Karpas-422 (cell line): ENCODE data around the gene CACNA1I. TPM values are rescaled to one million over a fixed set of nuclear protein-coding genes. Genes with fewer than 3 reads are reported as not detected.
A peak's percentile ranks its signal among the peaks of the same experiment; 100 is the strongest.

ENCODE experiments used
- DNase-seq: peaks from one replicate; pipeline ENCODE4 v3.0.0-alpha.2; 2015
- H2AFZ ChIP-seq: fragments of 200-600 bp; sonication (generic); 2 replicates; pipeline ENCODE4 v1.6.1; 2014; ENCODE audit warnings: antibody characterized with exemption, low read length, mixed read lengths
- H3K27ac ChIP-seq: fragments of 200-600 bp; sonication (generic); 2 replicates; pipeline ENCODE4 v1.5.1; 2014; ENCODE audit warnings: mild to moderate bottlenecking, low read length, moderate library complexity
- H3K27me3 ChIP-seq: fragments of 200-600 bp; sonication (generic); 2 replicates; pipeline ENCODE4 v1.6.1; 2014; ENCODE audit warnings: low read length, mixed read lengths
- H3K36me3 ChIP-seq: fragments of 200-600 bp; sonication (generic); 2 replicates; pipeline ENCODE4 v1.6.1; 2014; ENCODE audit warnings: low read length, mixed read lengths; ENCODE audit not compliant: insufficient read depth
- H3K4me1 ChIP-seq: fragments of 200-600 bp; sonication (generic); 2 replicates; pipeline ENCODE4 v1.6.1; 2014; ENCODE audit warnings: mild to moderate bottlenecking, low read length, mixed read lengths
- H3K4me2 ChIP-seq: fragments of 200-600 bp; sonication (generic); 2 replicates; pipeline ENCODE4 v1.6.1; 2014; ENCODE audit warnings: low read length, low read depth, mild to moderate bottlenecking; ENCODE audit not compliant: poor library complexity, severe bottlenecking
- H3K4me3 ChIP-seq: fragments of 200-600 bp; sonication (generic); 2 replicates; pipeline ENCODE4 v1.5.1; 2014; ENCODE audit warnings: mild to moderate bottlenecking, antibody characterized with exemption, low read length, mixed read lengths
- H3K79me2 ChIP-seq: fragments of 200-600 bp; sonication (generic); 2 replicates; pipeline ENCODE4 v1.6.1; 2014; ENCODE audit warnings: mild to moderate bottlenecking, low read length, mixed read lengths
- H3K9ac ChIP-seq: fragments of 200-600 bp; sonication (generic); 2 replicates; pipeline ENCODE4 v1.6.0; 2014; ENCODE audit warnings: low read length
- H3K9me2 ChIP-seq: fragments of 200-600 bp; sonication (generic), shearing (Covaris generic); replicated peaks from 2 replicates; pipeline ENCODE4 v1.6.0; 2014; ENCODE audit warnings: mild to moderate bottlenecking, low read length, moderate library complexity; ENCODE audit not compliant: insufficient read depth
- H3K9me3 ChIP-seq: fragments of 300-700, 200-600 bp; sonication (generic); 2 replicates; pipeline ENCODE4 v1.6.1; 2014; ENCODE audit warnings: low read length, mixed read lengths
- H4K20me1 ChIP-seq: fragments of 200-600 bp; sonication (generic); 2 replicates; pipeline ENCODE4 v1.6.1; 2014; ENCODE audit warnings: mild to moderate bottlenecking, antibody characterized with exemption, low read length, low read depth; ENCODE audit not compliant: insufficient read depth
- total RNA-seq: library from RNA; depleted of rRNA; stranded (reverse); fragments of >200 nt; shearing (Covaris generic); gene quantifications from 2 replicates; pipeline ENCODE4 v1.2.3, GENCODE V29; 2014; ENCODE audit warnings: low replicate concordance

Gene CACNA1I
- total RNA-seq, 1 experiment from 2014 or later, result not detected

DNA sequence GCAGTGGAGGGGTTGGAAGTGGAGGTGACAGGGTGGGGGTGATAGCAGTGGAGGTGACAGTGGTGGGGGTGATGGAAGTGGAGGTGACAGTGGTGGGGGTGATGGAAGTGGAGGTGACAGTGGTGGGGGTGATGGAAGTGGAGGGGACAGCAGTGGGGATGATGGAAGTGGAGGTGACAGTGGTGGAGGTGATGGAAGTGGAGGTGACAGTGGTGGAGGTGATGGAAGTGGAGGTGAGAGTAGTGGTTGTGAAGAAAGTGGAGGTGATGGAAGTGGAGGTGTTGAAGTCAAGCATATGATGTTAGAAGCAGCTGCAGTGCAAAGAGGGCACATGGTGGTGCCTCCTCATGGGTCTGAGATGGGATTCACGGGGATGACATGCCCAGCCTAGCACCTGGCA lies 141.5 kb downstream of the CACNA1I start:
- Histone ChIP-seq H4K20me1 (no peaks in the 10 kb centered on the region; the same call in 1 of the 2 replicates), H3K9ac (no peak overlapping the region), H3K4me1 (peaks cover 5% of the 10 kb centered on the region), H3K9me2 (no peaks in the 10 kb centered on the region), H3K9me3 (no peaks in the 10 kb centered on the region), H2AFZ (no peak overlapping the region), H3K36me3 (no peaks in the 10 kb centered on the region), H3K4me2 (no peak overlapping the region), H3K79me2 (no peaks in the 10 kb centered on the region), H3K27ac (no peak overlapping the region), H3K27me3 (no peaks in the 10 kb centered on the region), H3K4me3 (no peak overlapping the region)
- no peak for DNase-seq

DNA sequence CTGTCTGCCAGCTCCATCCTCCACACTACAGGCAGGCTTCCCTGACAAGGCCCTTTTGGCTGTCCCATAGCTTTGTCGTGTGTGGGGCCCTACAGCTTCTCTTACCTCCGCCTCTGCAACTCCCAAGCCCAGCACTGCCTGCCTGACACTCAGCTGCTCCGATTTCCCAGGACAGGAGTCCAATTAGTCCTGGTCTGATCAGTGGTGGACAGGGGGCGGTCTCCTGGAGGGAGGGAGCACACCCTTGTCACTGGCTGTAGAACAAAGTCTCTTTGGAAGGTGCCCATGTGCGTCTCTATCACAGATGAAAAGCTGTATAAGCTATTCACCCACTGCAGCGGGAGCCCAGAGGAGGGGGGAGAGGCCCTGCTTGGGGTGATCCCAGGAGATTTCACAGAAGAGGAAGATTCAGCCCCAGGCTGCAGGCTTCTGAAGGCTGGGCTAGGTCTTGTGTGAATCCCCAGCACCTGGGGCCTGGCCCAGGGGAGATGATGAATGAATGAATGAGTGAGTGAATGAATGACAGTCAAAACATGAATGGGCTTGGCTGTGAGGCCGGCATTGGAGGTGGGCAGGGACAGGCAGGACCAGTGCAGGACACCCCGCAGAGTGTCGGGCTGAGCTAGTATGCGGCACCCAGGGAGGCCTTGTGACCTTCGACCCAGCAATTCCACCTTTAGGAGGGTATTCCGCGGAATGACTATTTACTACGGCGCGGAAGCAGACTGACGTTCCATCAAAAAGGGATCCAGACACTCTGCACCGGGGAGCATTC lies 142.4 kb downstream of the CACNA1I start:
- Histone ChIP-seq H4K20me1 (no peaks in the 10 kb centered on the region; the same call in 1 of the 2 replicates), H3K9me3 (no peaks in the 10 kb centered on the region), H3K9ac (no peak overlapping the region), H3K27me3 (no peaks in the 10 kb centered on the region), H3K79me2 (no peaks in the 10 kb centered on the region), H3K36me3 (no peaks in the 10 kb centered on the region), H3K4me1 (peaks cover 5% of the 10 kb centered on the region), H3K4me2 (no peak overlapping the region), H3K27ac (no peak overlapping the region), H2AFZ (no peak overlapping the region), H3K4me3 (no peak overlapping the region), H3K9me2 (no peaks in the 10 kb centered on the region)
- peak; percentile 62 for DNase-seq

DNA sequence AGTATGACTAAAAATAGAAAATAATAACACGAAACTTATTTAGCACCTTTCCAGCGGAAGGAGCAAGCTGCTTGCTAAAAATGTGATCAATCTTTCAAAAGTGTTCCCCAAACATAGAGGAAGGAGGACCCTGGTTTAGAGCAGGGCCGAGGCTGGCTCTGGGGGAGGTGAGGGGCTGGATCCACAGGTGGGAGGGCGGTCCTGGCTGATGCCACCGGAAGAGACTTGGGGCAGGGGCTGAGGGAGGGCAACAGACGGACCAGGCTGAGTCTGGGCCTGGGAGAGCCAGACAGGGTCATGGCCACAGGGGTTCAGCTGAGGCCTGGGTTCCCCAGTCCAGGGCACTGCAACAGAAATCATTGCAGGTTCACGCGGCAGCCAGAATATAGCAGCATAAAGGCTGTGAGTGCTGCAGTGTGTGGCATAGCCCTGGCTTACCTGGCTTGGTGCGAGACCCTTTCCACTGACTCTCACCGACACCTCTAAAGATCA lies 143.3 kb downstream of the CACNA1I start:
- no peaks in the 10 kb centered on the region for H3K9me3 ChIP-seq
- no peaks in the 10 kb centered on the region for H3K9me2 ChIP-seq
- H3K27ac ChIP-seq, result no peak overlapping the region
- H3K79me2 ChIP-seq, result no peaks in the 10 kb centered on the region
- no peaks in the 10 kb centered on the region; the same call in 1 of the 2 replicates for H4K20me1 ChIP-seq
- no peak for DNase-seq
- H2AFZ ChIP-seq, result no peak overlapping the region
- H3K27me3 ChIP-seq, result no peaks in the 10 kb centered on the region
- H3K4me2 ChIP-seq, result no peak overlapping the region
- H3K4me1 ChIP-seq, result peaks cover 5% of the 10 kb centered on the region
- H3K9ac ChIP-seq, result no peak overlapping the region
- H3K36me3 ChIP-seq, result no peaks in the 10 kb centered on the region
- no peak overlapping the region for H3K4me3 ChIP-seq

DNA sequence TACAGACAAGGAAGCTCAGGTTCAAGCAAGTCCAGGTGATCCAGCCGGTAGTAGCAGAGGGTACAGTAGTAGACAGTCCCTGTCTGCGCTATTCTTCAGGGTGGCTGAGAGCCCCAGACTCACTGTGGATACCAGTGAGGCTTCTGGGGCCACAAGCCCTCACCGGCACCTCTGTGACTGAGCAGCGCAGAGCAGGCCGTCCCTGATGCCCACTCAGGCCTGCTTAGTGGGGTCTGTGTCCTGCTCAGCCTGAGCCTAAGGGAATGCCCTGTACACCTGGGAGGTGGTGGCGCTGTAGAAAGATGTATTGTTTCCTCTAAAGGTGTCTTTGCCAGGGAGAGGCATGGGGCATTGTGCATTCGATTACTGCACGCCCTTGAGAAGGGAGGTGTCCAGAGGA lies 143.8 kb downstream of the CACNA1I start:
- Histone ChIP-seq H3K36me3 (no peaks in the 10 kb centered on the region), H3K9ac (no peak overlapping the region), H3K27me3 (no peaks in the 10 kb centered on the region), H3K4me2 (no peak overlapping the region), H3K27ac (no peak overlapping the region), H2AFZ (no peak overlapping the region), H3K79me2 (no peaks in the 10 kb centered on the region), H4K20me1 (no peaks in the 10 kb centered on the region; the same call in 1 of the 2 replicates), H3K4me3 (no peak overlapping the region), H3K4me1 (peaks cover 5% of the 10 kb centered on the region), H3K9me3 (no peaks in the 10 kb centered on the region), H3K9me2 (no peaks in the 10 kb centered on the region)
- no peak for DNase-seq

DNA sequence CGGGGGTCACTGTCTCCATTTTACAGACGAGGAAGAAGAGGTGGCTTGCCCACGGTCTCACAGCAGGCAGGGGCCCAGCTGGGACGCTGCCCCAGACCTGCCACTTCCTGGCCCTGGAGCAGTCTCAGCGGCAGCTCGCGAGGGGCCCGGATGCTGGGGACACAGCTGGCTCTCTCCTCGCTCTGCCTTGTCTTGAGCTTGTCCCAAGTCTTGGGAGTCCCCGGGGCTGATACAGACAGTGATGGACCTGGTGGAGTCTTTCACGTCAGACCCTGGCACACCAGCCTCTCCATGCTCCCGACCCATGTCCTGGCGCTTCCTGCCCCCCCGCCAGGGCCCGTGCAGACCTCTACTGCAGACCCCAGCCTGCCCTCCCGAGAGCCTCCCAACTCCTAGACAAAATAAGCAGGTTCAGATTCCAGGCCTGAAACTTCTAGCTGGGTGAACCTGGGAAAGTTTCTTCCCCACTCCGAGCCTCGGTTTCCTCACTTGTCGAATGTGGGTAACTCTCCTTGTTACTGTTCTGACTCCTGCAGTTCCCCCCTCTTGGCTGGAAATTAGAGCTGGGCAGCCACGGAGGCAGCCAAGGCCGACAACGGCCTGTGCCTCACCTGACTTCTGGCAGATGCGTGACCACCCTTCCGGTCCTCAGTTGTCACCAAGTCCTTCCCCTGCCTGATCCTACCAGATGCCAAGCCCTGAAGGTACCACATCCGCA lies 145.4 kb downstream of the CACNA1I start:
- no peak overlapping the region for H3K9ac ChIP-seq
- no peak overlapping the region for H3K4me2 ChIP-seq
- no peaks in the 10 kb centered on the region for H3K79me2 ChIP-seq
- H2AFZ ChIP-seq, result no peak overlapping the region
- H4K20me1 ChIP-seq, result no peaks in the 10 kb centered on the region; the same call in 1 of the 2 replicates
- H3K4me3 ChIP-seq, result no peak overlapping the region
- H3K36me3 ChIP-seq, result no peaks in the 10 kb centered on the region
- peaks cover 10% of the 10 kb centered on the region for H3K4me1 ChIP-seq
- no peak for DNase-seq
- no peaks in the 10 kb centered on the region for H3K9me3 ChIP-seq
- no peak overlapping the region for H3K27ac ChIP-seq
- H3K9me2 ChIP-seq, result no peaks in the 10 kb centered on the region
- H3K27me3 ChIP-seq, result no peaks in the 10 kb centered on the region

DNA sequence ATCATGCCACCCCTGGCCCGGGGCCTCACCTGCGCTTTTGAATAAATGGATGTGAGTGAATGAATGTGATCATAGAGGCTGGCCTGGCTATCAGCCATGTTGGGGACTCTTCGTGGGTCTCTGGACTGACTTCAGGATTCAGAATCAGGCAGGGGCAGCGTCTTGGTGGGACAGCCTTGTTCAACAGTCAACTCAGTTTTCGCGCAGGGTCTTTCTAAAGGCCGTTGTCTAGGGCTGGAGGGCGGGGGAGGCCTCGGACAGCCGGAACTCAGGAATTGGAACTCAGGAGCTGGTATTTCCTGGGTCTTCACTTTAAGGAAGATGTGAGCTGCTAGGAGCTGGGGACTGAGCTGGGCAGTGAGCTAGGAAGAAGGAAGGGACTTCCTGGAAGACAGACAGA lies 146.0 kb downstream of the CACNA1I start:
- Histone ChIP-seq H3K27me3 (no peaks in the 10 kb centered on the region), H3K4me2 (no peak overlapping the region), H3K36me3 (no peaks in the 10 kb centered on the region), H3K4me1 (peaks cover 10% of the 10 kb centered on the region), H4K20me1 (no peaks in the 10 kb centered on the region; the same call in 1 of the 2 replicates), H3K9me3 (no peaks in the 10 kb centered on the region), H3K4me3 (no peak overlapping the region), H3K79me2 (no peaks in the 10 kb centered on the region), H3K9ac (no peak overlapping the region), H2AFZ (no peak overlapping the region), H3K9me2 (no peaks in the 10 kb centered on the region), H3K27ac (no peak overlapping the region)
- no peak for DNase-seq

DNA sequence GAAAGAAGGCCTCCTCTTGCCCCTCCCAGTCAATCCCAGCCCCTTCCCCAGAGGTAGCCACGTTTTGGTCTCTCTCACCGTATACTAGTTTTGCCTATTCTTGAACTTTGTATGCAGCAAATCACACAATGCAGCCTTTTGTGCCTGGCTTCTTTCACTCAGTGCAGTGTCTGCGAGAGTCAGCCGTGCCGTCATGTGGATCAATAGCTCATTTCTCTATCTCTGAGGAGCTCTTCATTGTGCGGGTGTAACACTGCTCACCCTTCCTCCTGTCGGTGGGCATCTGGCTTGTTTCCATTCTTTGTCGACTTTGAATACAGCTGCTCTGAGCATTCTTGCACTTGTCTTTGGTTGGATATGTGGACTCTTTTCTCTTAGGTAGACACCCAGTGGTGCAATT lies 146.5 kb downstream of the CACNA1I start:
- Histone ChIP-seq H3K4me3 (no peak overlapping the region), H3K4me2 (no peak overlapping the region), H3K27ac (no peak overlapping the region), H2AFZ (no peak overlapping the region), H3K27me3 (no peaks in the 10 kb centered on the region), H4K20me1 (no peaks in the 10 kb centered on the region; the same call in 1 of the 2 replicates), H3K4me1 (peaks cover 10% of the 10 kb centered on the region), H3K9me3 (no peaks in the 10 kb centered on the region), H3K79me2 (no peaks in the 10 kb centered on the region), H3K9me2 (no peaks in the 10 kb centered on the region), H3K36me3 (no peaks in the 10 kb centered on the region), H3K9ac (no peak overlapping the region)
- DNase-seq, result no peak

DNA sequence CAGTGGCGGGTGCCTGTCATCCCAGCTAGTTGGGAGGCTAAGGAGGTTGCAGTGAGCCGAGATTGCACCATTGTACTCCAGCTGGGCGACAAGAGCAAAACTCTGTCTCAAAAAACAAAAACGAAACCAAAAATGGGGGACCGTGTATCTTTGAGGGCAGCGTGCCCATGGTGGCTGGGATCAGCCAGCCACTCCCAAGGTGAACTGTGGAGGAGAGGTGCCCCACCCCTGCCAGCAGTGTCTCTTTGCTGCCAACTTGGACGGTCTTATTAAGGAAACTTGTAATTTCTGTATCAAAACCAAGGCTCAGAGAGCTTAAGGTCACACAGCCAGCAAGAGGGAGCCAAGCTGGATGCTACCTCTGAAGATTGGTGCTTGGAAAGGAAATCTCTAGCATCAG lies 147.7 kb downstream of the CACNA1I start:
- H2AFZ ChIP-seq, result no peak overlapping the region
- no peaks in the 10 kb centered on the region for H4K20me1 ChIP-seq
- no peaks in the 10 kb centered on the region for H3K9me3 ChIP-seq
- DNase-seq, result no peak
- H3K4me2 ChIP-seq, result no peak overlapping the region
- H3K79me2 ChIP-seq, result no peaks in the 10 kb centered on the region
- H3K9ac ChIP-seq, result no peak overlapping the region
- H3K27ac ChIP-seq, result no peak overlapping the region
- no peaks in the 10 kb centered on the region for H3K9me2 ChIP-seq
- no peaks in the 10 kb centered on the region for H3K27me3 ChIP-seq
- no peak overlapping the region for H3K4me3 ChIP-seq
- H3K36me3 ChIP-seq, result no peaks in the 10 kb centered on the region
- H3K4me1 ChIP-seq, result peaks cover 5% of the 10 kb centered on the region
